Keratinocyte (primary cell): Measurements from ENCODE around the gene THSD7B.

ENCODE experiments used
- CTCF ChIP-seq, 3 experiments: IDR thresholded peaks in 1 of 3; conservative IDR thresholded peaks in 1 of 3; optimal IDR thresholded peaks in 1 of 3; 2 replicates in 2 of 3; 3 replicates in 1 of 3; pipeline versions ENCODE3 to v1.5.1; 2011; ENCODE audit warnings: low read length in 3 of 3, mild to moderate bottlenecking in 3 of 3, moderate library complexity in 2 of 3, control low read depth in 1 of 3, inconsistent platforms in 1 of 3; ENCODE audit not compliant: insufficient read depth in 2 of 3; ENCODE audit errors: extremely low read depth in 1 of 3
- EZH2 ChIP-seq: IDR thresholded peaks from one replicate; pipeline ENCODE4 v1.6.1; 2012; ENCODE audit warnings: inconsistent platforms, mild to moderate bottlenecking, low read length, moderate library complexity

GRCh38 chr2:137156221-137156844 lies 391.0 kb downstream of the THSD7B start:
- TF ChIP-seq CTCF (optimal IDR thresholded peaks at IDR 0.05 in 1 of 3, IDR thresholded peaks at IDR 0.05 in 1 of 3, conservative IDR thresholded peaks at IDR 0.05 in 1 of 3; ENCODE audit: extremely low read depth in 1 of 3, insufficient read depth in 2 of 3, low read length in 3 of 3) (no peak), EZH2 (no peak)
